Ishikawa (cell line): ENCODE measurements around the gene PRUNE2.

ENCODE experiments used
- CEBPB ChIP-seq: IDR thresholded peaks from 2 replicates; pipeline ENCODE4 v1.6.1; 2012
- CREB1 ChIP-seq: IDR thresholded peaks from 2 replicates; pipeline ENCODE4 v1.6.1; 2012; ENCODE audit warnings: low read depth
- EGR1 ChIP-seq: IDR thresholded peaks from 2 replicates; pipeline ENCODE4 v1.6.1; 2012
- EP300 ChIP-seq: IDR thresholded peaks from 2 replicates; pipeline ENCODE4 v1.6.1; 2012; ENCODE audit warnings: borderline replicate concordance
- FOXM1 ChIP-seq: IDR thresholded peaks from 2 replicates; pipeline ENCODE4 v1.6.1; 2012; ENCODE audit warnings: low read depth, borderline replicate concordance
- NFIC ChIP-seq: IDR thresholded peaks from 2 replicates; pipeline ENCODE4 v1.6.1; 2012
- RAD21 ChIP-seq: IDR thresholded peaks from 2 replicates; pipeline ENCODE4 v1.6.1; 2012; ENCODE audit warnings: low read depth
- TAF1 ChIP-seq: IDR thresholded peaks from 2 replicates; pipeline ENCODE4 v1.6.1; 2012; ENCODE audit warnings: low read depth, mild to moderate bottlenecking
- TCF12 ChIP-seq: IDR thresholded peaks from 2 replicates; pipeline ENCODE4 v1.6.1; 2012; ENCODE audit warnings: low read depth
- TEAD4 ChIP-seq: IDR thresholded peaks from 2 replicates; pipeline ENCODE4 v1.6.1; 2012
- YY1 ChIP-seq: IDR thresholded peaks from 2 replicates; pipeline ENCODE4 v1.6.1; 2012; ENCODE audit warnings: low read depth
- ZBTB7A ChIP-seq: IDR thresholded peaks from 2 replicates; pipeline ENCODE4 v1.6.1; 2012; ENCODE audit warnings: low read depth
- TF ChIP-seq, protein P1 (sequence below): IDR thresholded peaks from 2 replicates; pipeline ENCODE4 v1.6.1; 2012
- TF ChIP-seq, protein P2 (sequence below): IDR thresholded peaks from 2 replicates; pipeline ENCODE4 v1.6.1; 2012; ENCODE audit warnings: low read depth, mild to moderate bottlenecking
- TF ChIP-seq, protein P3 (sequence below): IDR thresholded peaks from 2 replicates; pipeline ENCODE4 v1.6.1; 2012

PRUNE2 gene

DNA sequence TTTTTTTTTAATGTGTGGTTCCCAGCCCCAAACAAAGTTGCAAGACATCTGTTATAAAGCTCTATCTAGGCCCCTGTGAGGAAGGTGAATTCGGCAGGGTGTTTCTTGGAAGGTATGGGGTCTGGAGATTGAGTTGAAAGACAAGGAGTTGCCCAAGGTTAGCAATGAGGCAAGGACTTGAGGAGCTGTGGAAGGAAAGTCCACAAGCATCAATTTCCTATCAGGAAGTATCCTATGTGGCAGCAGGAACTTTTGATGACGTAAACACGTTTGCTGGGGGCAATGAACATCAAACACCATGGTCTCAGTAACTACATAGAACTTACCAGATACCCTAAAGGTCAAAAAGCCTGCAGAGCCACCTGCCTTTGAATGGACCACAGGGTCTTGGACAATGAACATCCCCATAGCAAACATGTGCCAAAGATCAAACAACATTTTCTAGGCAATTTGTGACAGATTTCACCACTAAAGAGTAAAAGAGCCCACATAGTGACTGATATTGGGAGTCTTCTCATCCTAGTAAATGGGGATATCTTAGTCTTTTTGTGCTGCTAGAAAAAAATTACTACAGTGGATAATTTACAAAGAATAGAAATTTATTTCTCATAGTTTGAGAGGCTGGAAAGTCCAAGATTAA is 301.9 kb downstream of the PRUNE2 start:
- TF ChIP-seq TAF1 (no peak), YY1 (no peak), ZBTB7A (no peak), TCF12 (no peak), RAD21 (no peak), TEAD4 (no peak), CEBPB (no peak), FOXM1 (no peak), EGR1 (no peak), NFIC (no peak), EP300 (no peak), CREB1 (no peak)
- TF ChIP-seq, protein P1, sequence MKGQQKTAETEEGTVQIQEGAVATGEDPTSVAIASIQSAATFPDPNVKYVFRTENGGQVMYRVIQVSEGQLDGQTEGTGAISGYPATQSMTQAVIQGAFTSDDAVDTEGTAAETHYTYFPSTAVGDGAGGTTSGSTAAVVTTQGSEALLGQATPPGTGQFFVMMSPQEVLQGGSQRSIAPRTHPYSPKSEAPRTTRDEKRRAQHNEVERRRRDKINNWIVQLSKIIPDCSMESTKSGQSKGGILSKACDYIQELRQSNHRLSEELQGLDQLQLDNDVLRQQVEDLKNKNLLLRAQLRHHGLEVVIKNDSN = no peak
- TF ChIP-seq, protein P2, sequence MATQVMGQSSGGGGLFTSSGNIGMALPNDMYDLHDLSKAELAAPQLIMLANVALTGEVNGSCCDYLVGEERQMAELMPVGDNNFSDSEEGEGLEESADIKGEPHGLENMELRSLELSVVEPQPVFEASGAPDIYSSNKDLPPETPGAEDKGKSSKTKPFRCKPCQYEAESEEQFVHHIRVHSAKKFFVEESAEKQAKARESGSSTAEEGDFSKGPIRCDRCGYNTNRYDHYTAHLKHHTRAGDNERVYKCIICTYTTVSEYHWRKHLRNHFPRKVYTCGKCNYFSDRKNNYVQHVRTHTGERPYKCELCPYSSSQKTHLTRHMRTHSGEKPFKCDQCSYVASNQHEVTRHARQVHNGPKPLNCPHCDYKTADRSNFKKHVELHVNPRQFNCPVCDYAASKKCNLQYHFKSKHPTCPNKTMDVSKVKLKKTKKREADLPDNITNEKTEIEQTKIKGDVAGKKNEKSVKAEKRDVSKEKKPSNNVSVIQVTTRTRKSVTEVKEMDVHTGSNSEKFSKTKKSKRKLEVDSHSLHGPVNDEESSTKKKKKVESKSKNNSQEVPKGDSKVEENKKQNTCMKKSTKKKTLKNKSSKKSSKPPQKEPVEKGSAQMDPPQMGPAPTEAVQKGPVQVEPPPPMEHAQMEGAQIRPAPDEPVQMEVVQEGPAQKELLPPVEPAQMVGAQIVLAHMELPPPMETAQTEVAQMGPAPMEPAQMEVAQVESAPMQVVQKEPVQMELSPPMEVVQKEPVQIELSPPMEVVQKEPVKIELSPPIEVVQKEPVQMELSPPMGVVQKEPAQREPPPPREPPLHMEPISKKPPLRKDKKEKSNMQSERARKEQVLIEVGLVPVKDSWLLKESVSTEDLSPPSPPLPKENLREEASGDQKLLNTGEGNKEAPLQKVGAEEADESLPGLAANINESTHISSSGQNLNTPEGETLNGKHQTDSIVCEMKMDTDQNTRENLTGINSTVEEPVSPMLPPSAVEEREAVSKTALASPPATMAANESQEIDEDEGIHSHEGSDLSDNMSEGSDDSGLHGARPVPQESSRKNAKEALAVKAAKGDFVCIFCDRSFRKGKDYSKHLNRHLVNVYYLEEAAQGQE = no peak
- TF ChIP-seq, protein P3, sequence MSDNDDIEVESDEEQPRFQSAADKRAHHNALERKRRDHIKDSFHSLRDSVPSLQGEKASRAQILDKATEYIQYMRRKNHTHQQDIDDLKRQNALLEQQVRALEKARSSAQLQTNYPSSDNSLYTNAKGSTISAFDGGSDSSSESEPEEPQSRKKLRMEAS = no peak

DNA sequence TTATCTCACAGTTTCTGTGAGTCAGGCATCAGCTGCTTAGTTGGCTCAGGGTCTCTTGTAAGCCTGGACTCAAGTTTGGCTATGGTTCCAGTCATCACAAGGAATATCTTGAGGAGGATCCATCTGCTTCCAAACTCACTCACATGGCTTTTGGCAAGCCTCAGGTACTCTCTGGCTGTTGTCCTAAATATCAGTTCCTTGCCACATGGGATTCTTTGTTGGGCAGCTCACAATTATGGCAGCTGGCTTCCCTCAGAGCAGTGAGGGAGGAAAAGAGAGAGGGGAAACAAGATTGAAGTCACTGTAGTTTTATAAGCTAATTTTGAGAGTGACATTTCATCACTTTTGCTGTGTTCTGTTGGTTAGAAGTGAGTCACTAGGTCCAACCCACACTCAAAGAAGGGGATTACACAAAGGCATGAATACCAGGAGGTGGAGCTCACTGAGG is 302.4 kb downstream of the PRUNE2 start:
- TF ChIP-seq EGR1 (no peak), ZBTB7A (no peak), NFIC (no peak), TAF1 (no peak), TEAD4 (no peak), FOXM1 (no peak), EP300 (no peak), RAD21 (no peak), TCF12 (no peak), CEBPB (no peak), CREB1 (no peak), YY1 (no peak)
- TF ChIP-seq, protein P3 = no peak
- TF ChIP-seq, protein P1 = no peak
- TF ChIP-seq, protein P2 = no peak

DNA sequence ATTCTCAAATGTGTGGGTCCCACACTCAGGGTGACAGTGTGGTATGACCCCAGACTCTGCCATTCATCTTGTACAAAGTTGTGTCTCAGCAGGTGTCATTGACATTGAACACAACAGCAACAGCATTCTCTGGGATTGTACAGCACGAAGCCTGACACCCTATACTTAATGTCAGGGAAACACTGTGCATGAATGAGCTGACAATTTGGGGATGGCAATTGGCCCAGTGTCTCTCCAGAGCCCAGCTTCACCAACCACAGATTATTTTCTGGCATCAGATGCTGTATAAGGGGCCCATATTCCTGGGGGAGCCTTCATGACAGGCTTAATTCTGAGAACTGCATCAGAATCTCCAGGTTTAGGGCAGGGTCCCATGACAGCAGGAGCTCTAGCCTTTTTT is 303.7 kb downstream of the PRUNE2 start:
- TF ChIP-seq TEAD4 (no peak), EP300 (no peak), YY1 (no peak), NFIC (no peak), RAD21 (no peak), TAF1 (no peak)
- TF ChIP-seq, protein P2 = no peak

DNA sequence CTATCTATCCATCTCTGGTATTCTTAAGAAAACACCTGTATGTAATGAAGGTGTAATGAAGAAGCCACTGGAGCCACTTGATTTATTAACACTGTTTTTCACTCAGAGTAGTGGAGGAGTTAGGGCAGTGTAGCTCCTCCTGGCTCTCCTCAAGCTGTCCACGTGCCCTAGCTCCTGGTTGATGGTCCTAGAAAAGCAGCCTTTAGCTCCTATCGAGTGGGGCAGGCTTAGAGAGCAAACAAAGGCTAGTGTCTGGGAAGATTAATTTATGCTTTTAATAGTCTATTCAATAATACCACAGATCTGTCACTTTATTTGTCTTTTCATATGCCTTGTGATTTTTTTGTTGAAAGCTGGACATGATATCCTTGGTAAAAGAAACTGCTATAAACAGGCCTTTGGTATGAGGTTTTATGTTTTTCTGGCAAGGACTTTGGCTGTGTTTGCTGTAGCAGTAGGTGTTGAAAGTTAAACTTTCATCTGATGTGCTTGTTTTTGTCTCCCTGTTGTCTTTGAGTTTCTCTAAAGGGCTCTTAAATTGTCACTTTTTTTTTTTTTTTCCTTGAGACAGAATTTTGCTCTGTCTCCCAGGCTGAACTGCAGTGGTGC is 305.8 kb downstream of the PRUNE2 start:
- TF ChIP-seq EGR1 (no peak), CREB1 (no peak), NFIC (no peak), TAF1 (no peak), FOXM1 (no peak), YY1 (no peak), TCF12 (no peak), RAD21 (no peak)
- TF ChIP-seq, protein P1 = no peak
